Measurements from ENCODE around the gene ADARB2. TPM values are rescaled to one million over a fixed set of nuclear protein-coding genes. Genes with fewer than 3 reads are reported as not detected.
A peak's percentile ranks its signal among the peaks of the same experiment; 100 is the strongest.

ADARB2 gene
- total RNA-seq, 4 donors from 2014 or later: 0.32 to 1.6 (median 0.80) TPM

DNA sequence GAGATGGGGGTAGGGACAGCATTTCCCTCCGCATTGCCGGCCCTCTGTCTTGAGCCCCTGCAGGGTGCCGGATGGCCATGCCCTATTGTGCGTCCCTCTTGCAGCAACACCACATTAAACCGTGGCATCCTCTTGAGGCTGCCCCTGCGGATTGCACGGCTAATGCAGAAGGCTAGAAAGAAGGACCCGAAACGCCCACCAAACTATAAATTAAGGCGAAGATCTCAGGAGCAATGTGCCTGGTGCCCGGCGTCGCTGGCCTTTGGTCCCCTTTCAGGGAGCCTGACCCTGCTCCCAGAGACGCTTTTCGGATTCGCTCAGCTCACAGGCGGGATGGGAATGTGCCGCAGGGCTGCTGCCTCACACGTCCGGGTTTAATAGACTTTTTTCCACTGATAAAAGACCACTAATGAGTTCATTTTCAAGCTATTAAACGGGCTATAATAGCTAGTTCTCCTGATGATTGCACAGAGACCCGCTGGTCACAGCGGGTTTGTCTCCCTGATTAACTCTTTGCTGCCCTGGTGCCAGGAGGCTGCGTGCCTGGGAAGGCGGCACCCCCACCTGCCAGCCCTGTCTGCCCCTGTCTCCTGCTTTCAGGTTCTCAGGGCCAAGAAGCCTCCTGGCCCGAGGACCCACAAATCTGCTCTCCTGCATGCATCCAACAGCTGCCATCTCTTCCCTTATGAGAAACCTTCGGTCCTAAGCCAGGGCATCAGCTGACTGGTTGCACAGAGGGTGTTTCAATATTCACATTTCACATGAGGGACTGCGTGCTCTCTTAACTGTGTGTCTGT, 128.3 kb downstream of the ADARB2 start:
- Histone ChIP-seq H3K27ac (no peak overlapping the region), H3K4me3 (peak overlapping the region; percentile 7), H3K4me1 (peaks cover 7% of the 10 kb centered on the region), H3K9me3 (no peaks in the 10 kb centered on the region), H3K27me3 (peaks cover 34% of the 10 kb centered on the region), H3K36me3 (no peaks in the 10 kb centered on the region)
- DNase-seq (ENCODE audit: low spot score in 2 of 2): no peak
- TF ChIP-seq, protein P1, sequence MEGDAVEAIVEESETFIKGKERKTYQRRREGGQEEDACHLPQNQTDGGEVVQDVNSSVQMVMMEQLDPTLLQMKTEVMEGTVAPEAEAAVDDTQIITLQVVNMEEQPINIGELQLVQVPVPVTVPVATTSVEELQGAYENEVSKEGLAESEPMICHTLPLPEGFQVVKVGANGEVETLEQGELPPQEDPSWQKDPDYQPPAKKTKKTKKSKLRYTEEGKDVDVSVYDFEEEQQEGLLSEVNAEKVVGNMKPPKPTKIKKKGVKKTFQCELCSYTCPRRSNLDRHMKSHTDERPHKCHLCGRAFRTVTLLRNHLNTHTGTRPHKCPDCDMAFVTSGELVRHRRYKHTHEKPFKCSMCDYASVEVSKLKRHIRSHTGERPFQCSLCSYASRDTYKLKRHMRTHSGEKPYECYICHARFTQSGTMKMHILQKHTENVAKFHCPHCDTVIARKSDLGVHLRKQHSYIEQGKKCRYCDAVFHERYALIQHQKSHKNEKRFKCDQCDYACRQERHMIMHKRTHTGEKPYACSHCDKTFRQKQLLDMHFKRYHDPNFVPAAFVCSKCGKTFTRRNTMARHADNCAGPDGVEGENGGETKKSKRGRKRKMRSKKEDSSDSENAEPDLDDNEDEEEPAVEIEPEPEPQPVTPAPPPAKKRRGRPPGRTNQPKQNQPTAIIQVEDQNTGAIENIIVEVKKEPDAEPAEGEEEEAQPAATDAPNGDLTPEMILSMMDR (IDR thresholded peaks at IDR 0.05): no peak
- TF ChIP-seq POLR2AphosphoS5 (IDR thresholded peaks at IDR 0.05) (no peak), EP300 (IDR thresholded peaks at IDR 0.05) (no peak), POLR2A (IDR thresholded peaks at IDR 0.05) (no peak)
- WGBS: 18% methylated on average over 28 of the region's 28 CpGs

DNA sequence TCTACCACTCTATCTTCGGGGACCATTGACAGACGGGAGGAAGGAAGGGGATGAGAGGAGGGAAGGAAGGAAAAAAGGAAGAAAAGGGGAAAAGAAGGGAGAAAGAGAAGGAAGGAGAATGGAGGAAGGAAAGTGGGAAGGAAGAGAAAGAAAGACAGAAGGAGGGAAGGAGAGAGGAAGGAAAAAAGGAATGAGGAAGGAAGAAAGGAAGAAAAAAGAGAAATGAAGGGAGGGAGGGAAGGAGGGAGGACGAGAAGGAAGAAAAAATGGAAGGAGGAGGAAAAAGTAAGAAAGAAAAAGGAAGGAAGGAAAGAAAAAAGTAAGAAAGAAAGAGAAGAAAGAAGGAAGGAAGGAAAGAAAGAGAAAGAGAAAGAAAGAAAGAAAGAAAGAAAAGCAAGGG, 128.9 kb downstream of the ADARB2 start:
- Histone ChIP-seq H3K4me3 (no peak overlapping the region), H3K36me3 (no peaks in the 10 kb centered on the region), H3K27ac (no peak overlapping the region), H3K9me3 (no peaks in the 10 kb centered on the region), H3K27me3 (peaks cover 34% of the 10 kb centered on the region), H3K4me1 (peaks cover 7% of the 10 kb centered on the region)
- no peak for TF ChIP-seq POLR2A (IDR thresholded peaks at IDR 0.05)
- no peak for TF ChIP-seq POLR2AphosphoS5 (IDR thresholded peaks at IDR 0.05)
- TF ChIP-seq EP300 (IDR thresholded peaks at IDR 0.05): no peak
- TF ChIP-seq, protein P1 (IDR thresholded peaks at IDR 0.05): no peak
- WGBS: 67% methylated on average over 3 of the region's 3 CpGs
- no peak for DNase-seq (ENCODE audit: low spot score in 2 of 2)

DNA sequence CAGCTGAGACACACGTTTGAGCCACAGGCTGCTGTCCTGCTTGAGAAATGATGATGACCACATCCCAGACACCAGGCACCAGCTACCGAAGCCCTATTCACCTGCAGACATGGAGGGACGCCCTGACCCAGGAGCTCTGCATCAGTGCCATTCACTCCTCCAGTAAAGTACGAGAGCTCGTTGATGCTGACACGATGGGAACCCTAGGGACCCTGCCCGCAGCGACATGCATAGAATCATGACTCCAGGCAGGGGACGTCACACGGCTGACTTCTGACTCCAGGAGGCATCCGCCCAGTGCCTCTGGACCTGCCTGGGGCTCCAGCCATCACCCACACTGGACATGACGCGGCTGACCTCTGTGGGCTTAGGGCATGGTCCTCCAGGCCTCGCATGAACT, 129.9 kb downstream of the ADARB2 start:
- Histone ChIP-seq H3K27ac (no peak overlapping the region), H3K4me1 (peaks cover 7% of the 10 kb centered on the region), H3K27me3 (peaks cover 34% of the 10 kb centered on the region), H3K9me3 (no peaks in the 10 kb centered on the region), H3K36me3 (no peaks in the 10 kb centered on the region), H3K4me3 (no peak overlapping the region)
- no peak for TF ChIP-seq EP300 (IDR thresholded peaks at IDR 0.05)
- DNase-seq (ENCODE audit: low spot score in 2 of 2): no peak
- WGBS: 93% methylated on average over 13 of the region's 14 CpGs

DNA sequence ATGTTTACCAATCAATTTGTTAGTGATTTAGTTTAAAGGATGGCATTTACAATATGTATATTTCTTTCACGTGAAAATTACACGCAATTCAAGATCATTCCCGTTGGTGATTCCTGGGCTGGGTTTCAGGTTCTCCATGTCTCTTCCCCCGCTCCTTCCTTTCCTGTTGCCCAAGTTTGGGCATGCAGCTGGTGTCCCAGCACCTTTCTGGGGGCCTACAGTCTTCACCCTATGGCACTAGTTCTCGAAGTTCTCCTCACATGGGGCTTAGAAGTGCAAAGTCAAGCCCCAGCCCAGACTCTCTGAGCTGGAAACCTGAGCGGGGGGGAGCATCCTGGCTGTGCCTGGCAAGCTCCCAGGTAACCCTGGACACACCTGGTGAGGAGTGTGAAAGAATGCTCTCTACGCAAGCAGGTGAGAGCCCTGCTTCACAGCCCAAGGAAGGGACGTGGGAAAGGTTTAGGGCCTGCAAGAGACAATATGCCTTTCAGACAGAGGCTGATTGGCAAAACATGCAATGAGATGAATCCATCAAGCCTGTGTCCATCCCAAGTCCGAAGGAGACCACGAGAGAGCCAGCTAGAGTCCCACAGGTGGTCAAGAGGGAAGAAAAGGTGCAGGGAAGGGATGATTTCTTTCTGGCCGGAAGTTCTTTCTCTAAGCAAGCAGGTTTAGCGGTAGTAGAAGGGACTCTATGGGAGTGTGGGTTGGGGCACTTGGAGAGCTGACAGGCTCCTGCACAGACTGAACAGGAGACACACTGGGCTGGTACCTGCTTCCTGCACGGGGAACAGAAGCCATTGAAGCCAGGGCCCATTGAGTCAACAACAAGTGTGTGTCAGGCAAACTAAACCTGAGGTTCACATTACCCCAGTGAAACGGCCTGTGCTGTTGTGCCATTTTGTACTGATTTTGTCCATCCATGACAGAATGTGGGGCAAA, 131.1 kb downstream of the ADARB2 start:
- DNase-seq (ENCODE audit: low spot score in 2 of 2): no peak
- H3K4me3 ChIP-seq: no peak overlapping the region
- 88% methylated on average over 13 of the region's 14 CpGs for WGBS
- TF ChIP-seq POLR2A (IDR thresholded peaks at IDR 0.05) (no peak), EP300 (IDR thresholded peaks at IDR 0.05) (no peak), POLR2AphosphoS5 (IDR thresholded peaks at IDR 0.05) (no peak)
- TF ChIP-seq, protein P1 (IDR thresholded peaks at IDR 0.05): no peak
- H3K27ac ChIP-seq: no peak overlapping the region
- peaks cover 10% of the 10 kb centered on the region for H3K4me1 ChIP-seq
- H3K27me3 ChIP-seq: peaks cover 27% of the 10 kb centered on the region
- H3K9me3 ChIP-seq: no peaks in the 10 kb centered on the region
- H3K36me3 ChIP-seq: no peaks in the 10 kb centered on the region

DNA sequence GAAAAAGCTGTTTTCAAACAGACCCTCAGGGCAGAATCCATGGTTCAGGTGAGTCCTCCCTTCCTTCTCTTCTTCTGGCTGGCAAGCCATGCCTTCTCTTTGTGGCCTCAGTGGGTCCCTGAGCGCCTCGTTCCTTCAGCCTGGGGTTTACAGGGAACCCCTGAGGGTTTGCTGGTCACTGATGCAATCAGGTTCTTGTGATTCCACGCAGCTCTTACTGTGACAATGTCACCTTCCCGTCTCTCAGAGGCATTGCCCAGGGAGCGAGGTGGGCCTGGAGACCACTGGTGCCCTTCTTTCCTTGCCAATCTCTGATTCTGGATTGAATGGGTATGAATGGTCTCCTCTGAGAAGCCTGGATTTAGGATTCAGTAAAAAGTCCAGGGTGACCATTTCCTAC, 132.2 kb downstream of the ADARB2 start:
- H3K36me3 ChIP-seq: no peaks in the 10 kb centered on the region
- peaks cover 17% of the 10 kb centered on the region for H3K4me1 ChIP-seq
- DNase-seq (ENCODE audit: low spot score in 2 of 2): no peak
- H3K4me3 ChIP-seq: no peak overlapping the region
- H3K27ac ChIP-seq: no peak overlapping the region
- WGBS: 88% methylated on average over 5 of the region's 5 CpGs
- H3K9me3 ChIP-seq: no peaks in the 10 kb centered on the region
- H3K27me3 ChIP-seq: peaks cover 20% of the 10 kb centered on the region
- TF ChIP-seq POLR2A (IDR thresholded peaks at IDR 0.05) (no peak), POLR2AphosphoS5 (IDR thresholded peaks at IDR 0.05) (no peak), EP300 (IDR thresholded peaks at IDR 0.05) (no peak)
- TF ChIP-seq, protein P1 (IDR thresholded peaks at IDR 0.05): no peak

Data from suprapubic skin (tissue), 4 donors.